ENCODE measurements around the gene DGKI.

DGKI gene

GRCh38 chr7:137652721-137653120 lies 194.1 kb downstream of the DGKI start:
- no peak for DNase-seq (ENCODE audit: low spot score)

- no peak for DNase-seq (ENCODE audit: low spot score)
Observed at GRCh38 chr7:137647905-137648565, 198.7 kb downstream of the DGKI start.

GRCh38 chr7:137642472-137642871 lies 204.3 kb downstream of the DGKI start:
- no peak for DNase-seq (ENCODE audit: low spot score)

- DNase-seq (ENCODE audit: low spot score) = no peak
Observed at GRCh38 chr7:137642031-137642430, 204.7 kb downstream of the DGKI start.

GRCh38 chr7:137636376-137636775 lies 210.4 kb downstream of the DGKI start:
- DNase-seq (ENCODE audit: low spot score) = no peak

GRCh38 chr7:137635874-137636273 lies 210.9 kb downstream of the DGKI start:
- no peak for DNase-seq (ENCODE audit: low spot score)

- no peak for DNase-seq (ENCODE audit: low spot score)
Observed at GRCh38 chr7:137635132-137635531, 211.6 kb downstream of the DGKI start.

GRCh38 chr7:137634356-137634755 lies 212.4 kb downstream of the DGKI start:
- DNase-seq (ENCODE audit: low spot score) = no peak

- no peak for DNase-seq (ENCODE audit: low spot score)
Observed at GRCh38 chr7:137633133-137633532, 213.6 kb downstream of the DGKI start.

GRCh38 chr7:137628216-137628615 lies 218.6 kb downstream of the DGKI start:
- DNase-seq (ENCODE audit: low spot score) = no peak

- DNase-seq (ENCODE audit: low spot score) = peak; percentile 86
Observed at GRCh38 chr7:137626469-137627067, 220.2 kb downstream of the DGKI start.

- no peak for DNase-seq (ENCODE audit: low spot score)
Observed at GRCh38 chr7:137625197-137625596, 221.6 kb downstream of the DGKI start.

GRCh38 chr7:137619181-137619580 lies 227.6 kb downstream of the DGKI start:
- DNase-seq (ENCODE audit: low spot score) = no peak

GRCh38 chr7:137618748-137619147 lies 228.0 kb downstream of the DGKI start:
- DNase-seq (ENCODE audit: low spot score) = no peak

- DNase-seq (ENCODE audit: low spot score) = no peak
Observed at GRCh38 chr7:137613006-137613525, 233.7 kb downstream of the DGKI start.

- DNase-seq (ENCODE audit: low spot score) = no peak
Observed at GRCh38 chr7:137611606-137612005, 235.2 kb downstream of the DGKI start.

GRCh38 chr7:137609500-137609899 lies 237.3 kb downstream of the DGKI start:
- DNase-seq (ENCODE audit: low spot score) = no peak

GRCh38 chr7:137606061-137606674 lies 240.6 kb downstream of the DGKI start:
- DNase-seq (ENCODE audit: low spot score) = no peak

GRCh38 chr7:137603043-137603442 lies 243.7 kb downstream of the DGKI start:
- DNase-seq (ENCODE audit: low spot score) = no peak

- no peak for DNase-seq (ENCODE audit: low spot score)
Observed at GRCh38 chr7:137601642-137602041, 245.1 kb downstream of the DGKI start.

- no peak for DNase-seq (ENCODE audit: low spot score)
Observed at GRCh38 chr7:137597856-137598255, 248.9 kb downstream of the DGKI start.

GRCh38 chr7:137593115-137593711 lies 253.6 kb downstream of the DGKI start:
- DNase-seq (ENCODE audit: low spot score) = no peak

Measured in iPS-NIHi11 (cell line).